DOHH2 (cell line): Measurements from ENCODE around the gene FAM174B.

ENCODE experiments used
- H3F3A ChIP-seq: fragments of 200-600 bp; sonication (generic), shearing (Covaris generic); 2 replicates; pipeline ENCODE4 v1.6.0; 2016; ENCODE audit warnings: antibody characterized with exemption, mild to moderate bottlenecking; ENCODE audit not compliant: control insufficient read depth, insufficient read depth
- H3K27ac ChIP-seq: fragments of 200-600 bp; sonication (generic); 2 replicates; pipeline ENCODE4 v1.5.1; 2014; ENCODE audit warnings: low read depth, mild to moderate bottlenecking, low read length, moderate library complexity
- H3K27me3 ChIP-seq: fragments of 200-600 bp; sonication (generic); 2 replicates; pipeline ENCODE4 v1.6.1; 2014; ENCODE audit warnings: mild to moderate bottlenecking, low read length, mixed read lengths; ENCODE audit not compliant: control insufficient read depth
- H3K36me3 ChIP-seq: fragments of 200-600 bp; sonication (generic); 2 replicates; pipeline ENCODE4 v1.6.1; 2014; ENCODE audit warnings: mild to moderate bottlenecking, low read length, moderate library complexity, mixed read lengths; ENCODE audit not compliant: control insufficient read depth
- H3K4me1 ChIP-seq: fragments of 200-600 bp; sonication (generic); 2 replicates; pipeline ENCODE4 v1.6.1; 2014; ENCODE audit warnings: mild to moderate bottlenecking, low read length, mixed read lengths; ENCODE audit not compliant: control insufficient read depth
- H3K4me2 ChIP-seq: fragments of 200-600 bp; sonication (generic); 2 replicates; pipeline ENCODE4 v1.6.0; 2014; ENCODE audit warnings: mild to moderate bottlenecking, low read length, moderate library complexity
- H3K4me3 ChIP-seq: fragments of 200-600 bp; sonication (generic); 2 replicates; pipeline ENCODE4 v1.5.1; 2014; ENCODE audit warnings: mild to moderate bottlenecking, low read length, mixed read lengths
- H3K79me2 ChIP-seq: fragments of 200-600 bp; sonication (generic); 2 replicates; pipeline ENCODE4 v1.6.1; 2014; ENCODE audit warnings: mild to moderate bottlenecking, low read length, mixed read lengths; ENCODE audit not compliant: control insufficient read depth
- H3K9me2 ChIP-seq: fragments of 200-600 bp; sonication (generic); replicated peaks from 2 replicates; pipeline ENCODE4 v1.6.1; 2014; ENCODE audit warnings: mild to moderate bottlenecking, low read length, mixed read lengths; ENCODE audit not compliant: control insufficient read depth
- H3K9me3 ChIP-seq: fragments of 200-600 bp; sonication (generic); 2 replicates; pipeline ENCODE4 v1.6.1; 2014; ENCODE audit warnings: antibody characterized with exemption, low read length, mixed read lengths; ENCODE audit not compliant: control insufficient read depth, insufficient read depth
- H4K20me1 ChIP-seq: fragments of 200-600 bp; sonication (generic); 2 replicates; pipeline ENCODE4 v1.6.0; 2014; ENCODE audit warnings: low read depth, mild to moderate bottlenecking, antibody characterized with exemption, low read length, moderate library complexity; ENCODE audit not compliant: control insufficient read depth, insufficient read depth
- CTCF ChIP-seq: fragments of 200-600 bp; sonication (generic); IDR thresholded peaks from one replicate; pipeline ENCODE4 v1.5.1; 2014; ENCODE audit warnings: antibody characterized with exemption, mild to moderate bottlenecking, low read depth, low read length; ENCODE audit not compliant: poor library complexity, severe bottlenecking
- EZH2phosphoT487 ChIP-seq: fragments of 200-600 bp; sonication (generic); IDR thresholded peaks from 2 replicates; pipeline ENCODE4 v1.6.1; 2017; ENCODE audit warnings: borderline replicate concordance, mild to moderate bottlenecking, antibody characterized with exemption, low read length, moderate library complexity, mixed read lengths

Gene FAM174B

GRCh38 chr15:92672102-92672501 lies 16.5 kb upstream of the FAM174B start:
- H3F3A ChIP-seq, result no peaks in the 10 kb centered on the region
- no peak for TF ChIP-seq CTCF
- no peak for TF ChIP-seq EZH2phosphoT487
- H3K27me3 ChIP-seq, result no peaks in the 10 kb centered on the region
- H3K9me2 ChIP-seq, result no peaks in the 10 kb centered on the region
- no peaks in the 10 kb centered on the region for H3K4me1 ChIP-seq
- no peaks in the 10 kb centered on the region for H3K9me3 ChIP-seq
- no peaks in the 10 kb centered on the region for H3K79me2 ChIP-seq
- no peak overlapping the region for H3K27ac ChIP-seq
- H3K4me3 ChIP-seq, result no peak overlapping the region
- no peaks in the 10 kb centered on the region for H4K20me1 ChIP-seq
- H3K4me2 ChIP-seq, result no peak overlapping the region
- no peaks in the 10 kb centered on the region for H3K36me3 ChIP-seq

- no peak for TF ChIP-seq CTCF
- TF ChIP-seq EZH2phosphoT487, result no peak
- no peaks in the 10 kb centered on the region for H4K20me1 ChIP-seq
- H3K9me2 ChIP-seq, result no peaks in the 10 kb centered on the region
- no peaks in the 10 kb centered on the region for H3F3A ChIP-seq
- H3K4me3 ChIP-seq, result no peak overlapping the region
- H3K79me2 ChIP-seq, result no peaks in the 10 kb centered on the region
- H3K9me3 ChIP-seq, result no peaks in the 10 kb centered on the region
- H3K4me1 ChIP-seq, result no peaks in the 10 kb centered on the region
- H3K4me2 ChIP-seq, result no peak overlapping the region
- no peaks in the 10 kb centered on the region for H3K36me3 ChIP-seq
- no peak overlapping the region for H3K27ac ChIP-seq
- no peaks in the 10 kb centered on the region for H3K27me3 ChIP-seq
Observed at GRCh38 chr15:92671406-92671805, 15.8 kb upstream of the FAM174B start.

DNA sequence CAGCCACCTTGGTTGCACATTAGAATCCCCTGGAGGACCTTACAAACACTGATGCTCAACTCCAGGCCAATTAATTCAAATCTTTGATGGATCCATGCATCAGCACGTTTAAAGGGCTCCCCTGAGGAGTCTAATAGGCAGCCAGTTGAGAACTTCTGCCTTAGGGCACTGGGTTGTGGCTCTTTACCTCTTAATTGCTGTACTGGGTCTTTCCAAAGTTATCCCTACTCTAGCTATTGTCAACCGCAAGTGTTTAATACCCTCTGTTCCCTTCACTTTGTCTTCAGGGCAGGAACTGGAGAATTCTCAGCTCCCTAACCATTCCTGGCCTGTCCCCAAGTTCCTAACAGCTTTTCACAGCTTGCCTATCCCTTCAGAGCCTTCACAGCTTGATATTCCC lies 15.0 kb upstream of the FAM174B start:
- no peaks in the 10 kb centered on the region for H3K4me1 ChIP-seq
- no peaks in the 10 kb centered on the region for H4K20me1 ChIP-seq
- no peaks in the 10 kb centered on the region for H3K9me2 ChIP-seq
- H3K27me3 ChIP-seq, result no peaks in the 10 kb centered on the region
- H3K36me3 ChIP-seq, result no peaks in the 10 kb centered on the region
- no peak overlapping the region for H3K4me2 ChIP-seq
- H3K27ac ChIP-seq, result no peak overlapping the region
- no peaks in the 10 kb centered on the region for H3K9me3 ChIP-seq
- H3K79me2 ChIP-seq, result no peaks in the 10 kb centered on the region
- TF ChIP-seq EZH2phosphoT487 (no peak), CTCF (no peak)
- H3K4me3 ChIP-seq, result no peak overlapping the region
- H3F3A ChIP-seq, result no peaks in the 10 kb centered on the region

GRCh38 chr15:92669432-92669831 lies 13.9 kb upstream of the FAM174B start:
- Histone ChIP-seq H3K79me2 (no peaks in the 10 kb centered on the region), H3K27me3 (peaks cover 4% of the 10 kb centered on the region; the same call in 1 of the 2 replicates), H3K4me2 (no peak overlapping the region), H3K4me1 (no peaks in the 10 kb centered on the region), H3K4me3 (no peak overlapping the region), H3K9me3 (no peaks in the 10 kb centered on the region), H3K36me3 (no peaks in the 10 kb centered on the region), H4K20me1 (no peaks in the 10 kb centered on the region), H3K27ac (no peak overlapping the region), H3F3A (no peaks in the 10 kb centered on the region), H3K9me2 (no peaks in the 10 kb centered on the region)
- TF ChIP-seq CTCF (no peak), EZH2phosphoT487 (no peak)
